NCI-H128 (cell line): Measurements from ENCODE around the gene SGSH.
"Not testable (repeated sequence)": the region's sequence is repeated elsewhere in the genome, so short reads cannot be mapped to it uniquely, and the experiment has no call there.

ENCODE experiments used
- DNase-seq: peaks from one replicate; lab custom pipeline; 2025; ENCODE audit not compliant: unreplicated experiment; lab: John Stamatoyannopoulos, UW

Gene SGSH

GRCh38 chr17:80220054-80220735 lies at the start of gene SGSH, which contains the start of gene SLC26A11:
Gene SGSH, minus strand, starts transcription at chr17:80220333. Its CDS starts 20 bp downstream, at chr17:80220313.
Gene SLC26A11, plus strand, starts transcription at chr17:80220427. Its CDS starts 1,134 bp downstream, at chr17:80221561.
- DNase-seq: no peak

- no peak for DNase-seq
Observed at GRCh38 chr17:80269405-80269807, 49.3 kb upstream of the SGSH start.

DNA sequence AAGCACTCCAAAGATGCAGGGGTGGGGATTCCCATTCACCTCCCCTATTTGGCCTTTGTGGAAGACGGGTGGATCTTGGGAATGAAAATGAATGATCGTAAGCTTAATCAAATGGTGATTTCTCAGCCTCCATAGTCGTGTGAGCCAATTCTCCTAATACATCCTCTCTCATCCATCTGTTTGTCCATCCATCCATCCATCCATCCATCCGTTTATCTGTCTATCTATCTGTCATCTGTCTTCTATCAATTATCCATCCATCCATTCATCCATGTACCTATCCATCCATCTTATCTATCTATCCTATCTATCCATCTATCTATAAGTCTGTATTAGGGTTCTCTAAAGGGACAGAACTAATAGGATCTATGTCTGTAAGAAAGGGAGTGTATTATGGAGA lies 48.3 kb upstream of the SGSH start:
- no peak for DNase-seq

- no peak for DNase-seq
Observed at GRCh38 chr17:80267391-80267790, 47.3 kb upstream of the SGSH start.

GRCh38 chr17:80265205-80266068 lies 45.3 kb upstream of the SGSH start:
- DNase-seq: no peak

- no peak for DNase-seq
Observed at GRCh38 chr17:80264205-80265075, 44.3 kb upstream of the SGSH start.

DNA sequence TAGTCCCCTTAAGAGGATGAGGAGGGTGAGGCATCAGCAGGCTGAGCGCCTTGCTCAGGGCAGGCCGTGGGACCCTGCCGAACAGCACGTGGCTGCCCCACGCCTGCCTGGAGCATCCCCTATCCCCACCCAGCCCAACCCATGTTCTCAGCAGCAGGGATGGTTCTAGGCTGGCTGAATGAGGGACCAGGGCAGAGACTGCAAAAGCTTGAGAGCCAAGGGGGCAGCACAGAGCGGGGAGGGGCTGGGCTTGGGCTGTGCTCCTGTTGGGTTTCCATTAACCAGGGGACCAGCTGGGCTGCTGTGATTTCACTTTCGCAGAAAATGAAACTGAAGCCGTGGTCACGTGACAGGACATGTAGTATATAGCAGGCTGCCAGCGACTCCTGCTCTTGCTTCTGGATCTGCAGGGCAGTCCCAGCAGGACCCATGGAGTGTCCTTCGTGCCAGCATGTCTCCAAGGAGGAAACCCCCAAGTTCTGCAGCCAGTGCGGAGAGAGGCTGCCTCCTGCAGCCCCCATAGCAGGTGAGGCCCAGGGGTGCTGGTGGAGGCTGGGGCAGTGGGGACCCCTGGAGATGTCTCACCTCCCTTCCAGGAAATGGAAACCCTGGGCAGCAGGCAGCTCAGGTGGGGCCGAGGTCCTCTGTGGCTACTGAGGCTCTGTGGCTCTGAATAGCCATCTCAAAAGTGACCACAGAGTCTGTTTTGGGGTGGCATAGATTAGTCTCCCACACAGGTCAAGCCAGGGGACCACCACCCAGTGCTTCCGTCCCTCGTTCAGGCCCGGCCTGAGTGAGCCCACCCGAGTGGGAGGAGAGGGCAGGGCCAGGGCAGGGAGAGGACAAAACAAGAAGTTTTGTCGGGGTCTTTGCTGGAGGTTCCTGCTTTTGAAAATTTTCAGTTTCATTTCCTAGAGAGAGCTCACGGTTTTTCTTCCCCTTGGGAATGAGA lies 43.4 kb upstream of the SGSH start:
- DNase-seq: peak; percentile 35

DNA sequence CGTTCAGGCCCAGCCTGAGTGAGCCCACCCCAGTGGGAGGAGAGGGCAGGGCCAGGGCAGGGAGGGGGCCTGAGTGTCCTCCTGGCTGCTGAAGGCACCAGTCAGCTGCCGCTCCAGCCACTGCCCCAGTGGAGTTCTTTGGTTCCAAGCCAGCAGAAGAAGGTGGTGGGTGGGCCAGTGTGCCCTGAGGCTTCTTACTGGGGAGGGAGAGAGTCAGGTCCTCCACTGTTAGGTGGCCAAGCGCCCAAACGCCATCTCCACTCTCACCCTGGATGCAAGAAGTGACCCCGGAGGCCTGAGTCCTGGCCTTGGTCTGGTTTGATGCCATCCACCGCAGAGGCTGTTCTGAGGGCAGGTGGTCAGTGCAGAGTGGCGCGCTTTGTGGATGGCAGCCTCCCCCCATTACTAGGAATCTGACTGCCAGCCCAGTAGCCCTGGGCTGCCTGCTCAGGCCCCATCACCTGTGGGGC lies 42.7 kb upstream of the SGSH start:
- no peak for DNase-seq

GRCh38 chr17:80262291-80262690 lies 42.2 kb upstream of the SGSH start:
- no peak for DNase-seq

- DNase-seq: no peak
Observed at GRCh38 chr17:80261895-80262279, 41.8 kb upstream of the SGSH start.

DNA sequence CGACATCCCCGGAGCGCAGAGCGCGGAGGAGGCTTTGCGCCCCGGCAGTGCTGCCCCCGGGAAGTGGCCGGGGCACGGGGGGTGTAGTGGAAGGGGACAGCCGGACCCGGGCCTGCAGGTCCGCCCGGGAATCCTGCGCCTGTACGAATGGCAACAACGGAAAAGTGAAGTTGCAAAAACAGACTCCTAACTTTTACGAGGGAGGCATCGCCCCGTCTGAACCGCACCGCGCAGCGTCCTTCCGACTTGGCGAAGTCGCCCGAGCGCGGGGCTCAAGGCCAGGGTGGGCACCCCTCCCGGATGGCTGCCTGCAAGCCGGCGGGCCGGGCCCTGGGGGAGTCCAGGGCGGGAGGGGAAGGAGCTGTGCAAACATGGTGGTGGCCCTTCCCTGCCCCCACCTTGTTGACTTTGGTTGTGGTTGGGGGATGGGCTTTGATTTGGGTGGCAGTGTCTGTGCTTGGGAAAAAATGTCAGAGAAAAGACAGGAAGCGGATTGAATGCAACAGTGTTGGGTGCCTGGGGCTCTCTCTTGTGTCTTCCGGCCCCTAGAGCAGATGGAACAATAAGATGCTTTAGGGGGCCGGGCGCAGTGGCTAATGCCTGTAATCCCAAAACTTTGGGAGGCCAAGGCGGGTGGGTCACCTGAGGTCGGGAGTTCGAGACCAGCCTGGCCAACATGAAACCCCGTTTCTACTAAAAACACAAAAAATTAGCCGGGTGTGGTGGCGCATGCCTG lies 41.2 kb upstream of the SGSH start:
- no peak for DNase-seq

DNA sequence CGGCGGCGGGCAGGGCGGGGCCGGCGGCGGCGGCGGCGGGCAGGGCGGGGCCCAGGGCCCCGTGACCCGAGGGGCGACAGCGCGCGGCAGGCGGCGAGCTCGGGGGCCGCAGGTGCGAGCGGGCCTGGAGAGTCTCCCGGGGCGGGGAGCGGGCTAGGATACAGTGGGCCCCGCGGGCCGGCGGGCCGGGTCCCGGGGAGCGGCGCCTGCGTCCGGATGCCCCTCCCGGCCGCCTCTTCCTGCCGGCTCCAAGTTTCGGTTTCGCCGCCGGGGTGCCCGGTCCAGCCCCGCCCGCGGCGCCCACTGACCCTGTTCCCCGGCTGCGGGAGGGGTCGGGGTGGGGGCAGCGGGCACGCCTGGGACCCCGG lies 40.6 kb upstream of the SGSH start, which contains the start of gene RNF213:
TSS of gene RNF213 (plus strand) at position 62 of the 368 bp plus-strand sequence. CDS start 2,830 bp downstream, outside the sequence.
- DNase-seq: no peak

- DNase-seq: peak; percentile 10
Observed at GRCh38 chr17:80260069-80260535, 40.0 kb upstream of the SGSH start.

- no peak for DNase-seq
Observed at GRCh38 chr17:80259457-80260068, 39.4 kb upstream of the SGSH start.

GRCh38 chr17:80258296-80258695 lies 38.2 kb upstream of the SGSH start:
- not testable (repeated sequence) for DNase-seq

GRCh38 chr17:80257716-80258213 lies 37.6 kb upstream of the SGSH start:
- no peak for DNase-seq

DNA sequence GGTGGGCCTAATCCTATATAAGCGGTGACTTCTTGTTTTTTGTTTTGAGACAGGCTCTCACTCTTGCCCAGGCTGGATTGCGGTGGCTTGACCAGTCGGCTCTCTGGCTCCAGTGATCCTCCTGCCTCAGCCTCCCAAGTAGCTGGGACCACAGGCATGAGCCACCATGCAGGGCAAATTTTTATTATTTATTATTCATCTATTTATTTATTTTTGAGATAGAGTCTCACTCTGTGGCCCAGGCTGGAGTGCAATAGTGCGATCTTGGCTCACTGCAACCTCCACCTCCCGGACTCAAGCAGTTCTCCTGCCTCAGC lies 35.9 kb upstream of the SGSH start:
- DNase-seq: no peak

DNA sequence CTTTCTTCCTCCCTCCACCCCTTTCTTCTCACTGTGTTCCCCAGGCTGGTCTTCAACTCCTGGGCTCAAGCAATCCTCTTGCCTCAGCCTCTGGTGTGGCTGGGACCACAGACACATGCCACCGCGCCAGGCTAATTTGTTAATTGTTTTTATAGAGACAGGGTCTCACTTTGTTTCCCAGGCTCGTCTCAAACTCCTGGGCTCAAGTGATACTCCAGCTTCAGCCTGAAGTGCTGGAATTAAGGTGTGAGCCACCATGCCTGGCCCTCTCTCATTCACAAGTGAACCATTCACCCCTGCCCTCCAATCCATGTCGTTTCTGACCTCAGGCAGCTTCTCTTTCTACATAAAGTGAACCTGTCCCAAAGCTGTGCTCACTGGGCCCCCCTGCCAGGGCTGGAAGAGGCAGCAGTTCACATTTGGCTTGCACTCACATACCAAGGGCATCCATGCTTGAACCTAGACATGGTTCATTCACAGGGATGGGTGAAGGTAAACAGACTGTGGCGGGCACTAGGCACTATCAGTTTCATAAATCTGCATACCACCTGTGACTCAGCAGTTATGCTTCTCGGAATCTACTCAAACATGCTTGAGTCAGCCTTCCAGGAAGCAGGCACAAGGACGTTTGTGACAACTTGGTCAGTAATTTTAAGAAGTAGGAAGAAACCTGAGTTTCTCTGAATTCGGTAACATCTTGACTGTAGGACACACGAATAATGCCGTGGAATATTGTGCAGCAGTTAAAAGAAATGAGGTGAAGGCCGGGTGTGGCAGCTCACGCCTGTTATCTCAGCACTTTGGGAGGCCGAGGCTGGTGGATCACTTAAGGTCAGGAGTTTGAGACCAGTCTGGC lies 34.5 kb upstream of the SGSH start:
- DNase-seq: no peak
